HCT116 (cell line): ENCODE measurements around the gene HOXC6. TPM values are rescaled to one million over a fixed set of nuclear protein-coding genes. Genes with fewer than 3 reads are reported as not detected.

ENCODE experiments used
- ATAC-seq: fragments of 200-7000 bp; cut with Tn5 transposase; 2 replicates; pipeline ENCODE4 v1.9.1; 2020; ENCODE audit warnings: mild to moderate bottlenecking, moderate library complexity
- BruUV-seq: library from RNA; stranded (reverse); fragments of 400-500 nt; replicated peaks from 2 replicates; lab custom pipeline; 2021; lab: Mats Ljungman, UMichigan
- CTCF ChIA-PET: fragments of 300-600 bp; sonication (Branson Sonifier 250); formaldehyde crosslinking; loops from one replicate; lab custom pipeline; 2021; ENCODE audit warnings: antibody characterized with exemption; lab: Charles Lee
- POLR2A ChIA-PET: fragments of 300-600, 350-600 bp; sonication (Branson Sonifier 250); formaldehyde crosslinking; loops from one replicate; lab custom pipeline; 2021; ENCODE audit warnings: antibody characterized with exemption; lab: Charles Lee
- RAD21 ChIA-PET, 2 experiments: fragments of 300-600 bp; sonication (Branson Sonifier 250); formaldehyde crosslinking; loops; one replicate each; lab custom pipeline; 2023; ENCODE audit warnings: low total read pairs in 2 of 2; ENCODE audit not compliant: uncharacterized antibody in 2 of 2, unreplicated experiment in 2 of 2, low non-redundant PET in 1 of 2; lab: Charles Lee
- DNase-seq: peaks from one replicate; pipeline ENCODE4 v3.0.0-alpha.2; 2010; ENCODE audit warnings: low read depth, low spot score
- H2AFZ ChIP-seq: fragments of 200-600 bp; shearing (Covaris generic), sonication (generic); 2 replicates; pipeline ENCODE4 v1.6.1; 2017; ENCODE audit warnings: low read depth, mixed run types, mixed read lengths, antibody characterized with exemption, low read length; ENCODE audit not compliant: poor library complexity, severe bottlenecking
- H3K27ac ChIP-seq: 2 replicates; pipeline ENCODE4 v1.5.1; 2012; ENCODE audit warnings: low read depth, low read length
- H3K27me3 ChIP-seq: fragments of 200-600 bp; sonication (generic); 2 replicates; pipeline ENCODE4 v1.6.1; 2016; ENCODE audit warnings: mixed run types, low read length, mixed read lengths; ENCODE audit not compliant: insufficient read depth
- H3K36me3 ChIP-seq, 2 experiments: fragments of 200-500 bp in 1 of 2; fragments of 200-600 bp in 1 of 2; sonication (Bioruptor generic) in 1 of 2; sonication (generic) in 1 of 2; 2 replicates each; pipeline versions ENCODE4 v1.5.1 to v1.6.1; 2014 to 2016; ENCODE audit warnings: low read length in 2 of 2, inconsistent platforms in 1 of 2, mixed read lengths in 1 of 2, mixed run types in 1 of 2; ENCODE audit not compliant: insufficient read depth in 2 of 2, control insufficient read depth in 1 of 2
- H3K4me1 ChIP-seq, 2 experiments: fragments of 200-600 bp in 1 of 2; sonication (generic) in 1 of 2; 2 replicates each; pipeline versions ENCODE4 v1.5.1 to v1.6.1; 2012 to 2017; ENCODE audit warnings: low read length in 2 of 2, inconsistent platforms in 1 of 2, mild to moderate bottlenecking in 1 of 2, mixed read lengths in 1 of 2, mixed run types in 1 of 2, moderate library complexity in 1 of 2; ENCODE audit not compliant: insufficient read depth in 2 of 2, control insufficient read depth in 1 of 2
- H3K4me2 ChIP-seq: fragments of 200-600 bp; sonication (generic); 2 replicates; pipeline ENCODE4 v1.6.1; 2017; ENCODE audit warnings: mixed run types, low read length, mixed read lengths
- H3K4me3 ChIP-seq, 2 experiments: fragments of 200-600 bp in 1 of 2; sonication (generic) in 1 of 2; replicated peaks in 1 of 2; 2 replicates each; pipeline ENCODE4 v1.5.1; 2011 to 2016; ENCODE audit warnings: low read length in 2 of 2, control low read depth in 1 of 2, low read depth in 1 of 2, mild to moderate bottlenecking in 1 of 2, mixed read lengths in 1 of 2, mixed run types in 1 of 2
- H3K79me2 ChIP-seq: fragments of 200-600 bp; sonication (generic); 2 replicates; pipeline ENCODE4 v1.6.1; 2017; ENCODE audit warnings: mild to moderate bottlenecking, mixed run types, low read length, moderate library complexity, mixed read lengths; ENCODE audit not compliant: insufficient read depth
- H3K9ac ChIP-seq: fragments of 200-600 bp; sonication (generic); 2 replicates; pipeline ENCODE4 v1.6.1; 2016; ENCODE audit warnings: low read length, mixed read lengths
- H3K9me2 ChIP-seq: fragments of 200-600 bp; sonication (generic), shearing (Covaris generic); 2 replicates; pipeline ENCODE4 v1.6.1; 2017; ENCODE audit warnings: mixed run types, mild to moderate bottlenecking, moderate library complexity; ENCODE audit not compliant: insufficient read depth
- H3K9me3 ChIP-seq, 2 experiments: fragments of 200-500 bp in 1 of 2; fragments of 200-600 bp in 1 of 2; sonication (Bioruptor generic) in 1 of 2; sonication (generic) in 1 of 2; 2 replicates each; pipeline ENCODE4 v1.6.1; 2014 to 2017; ENCODE audit warnings: low read length in 2 of 2, mixed read lengths in 2 of 2, inconsistent platforms in 1 of 2, low read depth in 1 of 2, mild to moderate bottlenecking in 1 of 2, mixed run types in 1 of 2, moderate library complexity in 1 of 2; ENCODE audit not compliant: control insufficient read depth in 1 of 2, insufficient read depth in 1 of 2
- H4K20me1 ChIP-seq: fragments of 200-600 bp; sonication (generic), shearing (Covaris generic); 2 replicates; pipeline ENCODE4 v1.6.1; 2017; ENCODE audit warnings: mixed run types, mild to moderate bottlenecking, moderate library complexity; ENCODE audit not compliant: insufficient read depth
- ATF3 ChIP-seq: IDR thresholded peaks from 2 replicates; pipeline ENCODE4 v1.6.1; 2012
- CEBPB ChIP-seq: IDR thresholded peaks from 2 replicates; pipeline ENCODE4 v1.6.1; 2012; ENCODE audit warnings: low read depth
- EZH2 ChIP-seq: fragments of 200-600 bp; sonication (generic); IDR thresholded peaks from 2 replicates; pipeline ENCODE4 v1.6.1; 2017; ENCODE audit warnings: antibody characterized with exemption, mixed run types
- EZH2phosphoT487 ChIP-seq: fragments of 200-600 bp; IDR thresholded peaks from 2 replicates; pipeline ENCODE4 v1.6.1; 2018; ENCODE audit warnings: antibody characterized with exemption, borderline replicate concordance
- FOSL1 ChIP-seq: IDR thresholded peaks from 2 replicates; pipeline ENCODE4 v1.6.1; 2012; ENCODE audit warnings: low read depth
- JUND ChIP-seq: IDR thresholded peaks from 2 replicates; pipeline ENCODE4 v1.6.1; 2012
- MAX ChIP-seq: IDR thresholded peaks from 2 replicates; pipeline ENCODE4 v1.6.1; 2012
- RAD21 ChIP-seq: IDR thresholded peaks from 2 replicates; pipeline ENCODE4 v1.6.1; 2012; ENCODE audit warnings: low read depth, mild to moderate bottlenecking
- REST ChIP-seq: IDR thresholded peaks from 2 replicates; pipeline ENCODE4 v1.6.1; 2012; ENCODE audit warnings: low read depth
- SIN3A ChIP-seq: IDR thresholded peaks from 2 replicates; pipeline ENCODE4 v1.6.1; 2012; ENCODE audit warnings: low read depth
- SP1 ChIP-seq: IDR thresholded peaks from 2 replicates; pipeline ENCODE4 v1.6.1; 2012; ENCODE audit warnings: low read depth
- ZBTB33 ChIP-seq: IDR thresholded peaks from 2 replicates; pipeline ENCODE4 v1.6.1; 2011; ENCODE audit warnings: mild to moderate bottlenecking, low read length, moderate library complexity; ENCODE audit not compliant: insufficient replicate concordance; ENCODE audit errors: extremely low read depth
- ZNF274 ChIP-seq: fragments of 200-500 bp; sonication (Bioruptor generic); IDR thresholded peaks from 2 replicates; pipeline ENCODE4 v1.6.1; 2014; ENCODE audit warnings: mild to moderate bottlenecking, low read depth, low read length, inconsistent platforms
- intact Hi-C: fragments of 100-400 bp; cut with micrococcal nuclease; formaldehyde crosslinking; loops from 2 replicates; pipeline ENCODE4 v1.10.0; 2022
- total RNA-seq: library from RNA; stranded (reverse); gene quantifications from one replicate; pipeline ENCODE4 v1.2.1, GENCODE V29; 2021; ENCODE audit not compliant: unreplicated experiment

Gene HOXC6
- total RNA-seq, 1 experiment from 2014 or later: 3.1 TPM

- TF ChIP-seq EZH2phosphoT487 (no peak), RAD21 (no peak), JUND (no peak), SIN3A (no peak), CEBPB (no peak), EZH2 (no peak), ZNF274 (no peak), MAX (no peak), FOSL1 (no peak), ZBTB33 (no peak), SP1 (no peak), REST (no peak), ATF3 (no peak)
- no peak overlapping the region for H2AFZ ChIP-seq
- no peaks in the 10 kb centered on the region for H3K9me2 ChIP-seq
- no peak overlapping the region for H3K9ac ChIP-seq
- H4K20me1 ChIP-seq: no peaks in the 10 kb centered on the region
- no peak overlapping the region for H3K4me3 ChIP-seq
- ChIA-PET POLR2A (no interaction called here), RAD21 (interaction anchor here (1.6 to 3.0 kb wide), 2 partner anchors 107 to 170 kb away, joined by 9 to 12 read pairs; no protein-coding TSS in a partner anchor), CTCF (interaction anchor here (0.6 to 3.5 kb wide), 9 partner anchors 9 to 249 kb away, joined by 3 to 43 read pairs (median 9); partner anchors contain the start of genes HNRNPA1 and HOXC10)
- no peak overlapping the region for H3K4me2 ChIP-seq
- H3K4me1 ChIP-seq: peaks cover 7 to 21% of the 10 kb centered on the region in 2 experiments
- BruUV-seq: no TSS peak
- DNase-seq (no peak), ATAC-seq (no peak)
- H3K27me3 ChIP-seq: no peaks in the 10 kb centered on the region
- no peaks in the 10 kb centered on the region for H3K79me2 ChIP-seq
- intact Hi-C loops: loop anchor here (5.0 kb wide), 1 partner anchor 106 kb away; no protein-coding TSS in a partner anchor
- no peak overlapping the region for H3K27ac ChIP-seq
- H3K9me3 ChIP-seq: no peaks in the 10 kb centered on the region
- H3K36me3 ChIP-seq: no peaks in the 10 kb centered on the region
These were observed 3.2 kb downstream of the HOXC6 start for GRCh38 chr12:54031480-54031879.
